Measurements from ENCODE around the gene RRM2.

The RRM2 gene

DNA sequence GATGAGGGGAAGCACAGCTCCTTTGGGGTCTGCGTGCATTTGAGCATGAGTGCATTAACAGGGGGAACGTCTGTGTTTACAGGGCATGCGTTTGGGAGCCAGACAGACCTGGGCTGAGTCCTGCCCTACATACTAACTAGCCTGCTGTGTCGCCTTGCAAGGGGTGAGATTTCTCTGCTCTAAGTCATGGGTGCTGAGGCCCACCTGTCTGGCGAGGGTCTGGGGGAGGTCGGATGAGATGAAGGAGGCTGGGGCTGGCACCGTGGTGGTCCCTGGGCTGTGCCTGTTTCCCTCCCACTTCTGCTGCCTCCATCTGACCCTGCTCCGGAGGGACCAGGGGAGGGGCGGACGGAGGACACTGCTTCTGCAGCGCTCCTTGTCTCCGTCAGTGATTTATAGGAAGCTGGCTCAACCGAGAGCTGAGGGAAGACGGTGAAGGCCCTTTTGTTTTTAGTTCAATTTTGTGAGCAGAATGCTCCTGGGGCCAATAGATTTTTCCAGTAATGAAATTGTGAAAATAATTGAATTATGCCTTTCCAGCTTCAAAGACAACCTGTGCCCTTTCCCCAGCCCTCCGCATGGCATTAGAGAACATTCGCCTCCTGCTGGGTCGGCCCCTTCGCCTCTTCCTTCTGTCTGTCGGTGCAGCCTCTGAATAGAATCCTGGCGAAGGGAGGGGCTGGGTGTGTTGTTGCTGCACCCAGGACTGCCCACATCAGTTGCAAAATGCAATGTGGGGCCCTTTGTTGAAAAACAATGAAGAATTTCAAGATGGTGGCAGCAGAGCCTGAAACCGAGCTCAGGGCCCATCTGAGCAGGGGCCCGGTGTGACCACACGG is 49.7 kb downstream of the RRM2 start:
- no peak for DNase-seq (ENCODE audit: low spot score)

DNA sequence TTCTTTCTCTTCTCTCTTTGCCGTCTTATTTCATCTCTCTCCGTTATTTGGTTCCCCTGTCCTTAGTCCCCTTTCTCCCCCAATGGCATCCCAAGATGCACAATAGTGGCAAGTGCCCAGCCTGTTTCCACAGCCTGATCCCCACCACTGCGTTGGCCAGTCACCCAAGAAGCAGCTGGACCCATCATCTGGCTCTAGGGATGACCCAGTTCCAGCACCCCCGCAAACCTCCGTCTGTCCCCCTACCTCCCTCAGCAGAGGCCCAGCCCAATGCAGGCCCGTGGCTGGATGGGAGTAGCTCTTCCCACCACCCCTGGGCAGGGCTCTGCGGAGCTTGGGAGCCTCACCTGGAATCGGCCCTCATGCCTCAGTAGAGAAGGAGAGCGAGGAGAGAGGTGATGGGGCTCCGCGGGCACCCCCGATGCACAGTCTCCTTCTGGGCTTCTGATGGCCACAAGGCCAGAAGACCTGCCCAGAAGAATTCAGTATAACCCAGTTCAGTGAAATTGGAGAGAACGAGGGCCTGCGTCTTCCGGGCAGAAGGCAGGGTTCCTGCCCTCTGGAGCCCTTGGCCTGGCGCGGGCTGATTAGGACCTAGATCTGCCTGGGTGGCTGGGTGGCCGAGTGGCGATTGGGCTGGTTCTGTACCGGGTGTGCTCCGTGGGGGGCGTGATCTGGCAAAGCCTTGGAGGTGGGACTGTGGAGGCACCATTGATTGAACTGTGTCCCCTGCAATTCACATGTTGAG is 50.9 kb downstream of the RRM2 start:
- no peak for DNase-seq (ENCODE audit: low spot score)

DNA sequence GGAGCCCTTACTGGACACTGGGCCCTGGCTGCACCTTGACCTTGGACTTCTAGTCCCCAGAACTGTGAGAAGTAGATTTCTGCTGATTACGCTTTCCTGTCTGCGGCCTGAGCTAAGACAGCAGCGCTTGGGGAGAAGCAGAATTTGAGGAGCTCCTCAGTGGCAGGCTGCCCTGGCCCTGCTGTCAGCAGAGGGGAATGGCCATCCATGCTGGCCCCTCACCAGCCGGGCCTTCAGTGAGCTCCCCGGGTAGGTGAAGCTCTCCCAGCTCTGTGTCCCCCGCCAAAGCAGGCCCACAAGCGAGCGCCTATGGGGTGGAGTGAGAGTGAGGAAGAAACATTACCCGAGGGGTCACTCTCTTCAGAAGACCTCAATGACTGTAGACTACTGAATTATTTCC is 51.6 kb downstream of the RRM2 start:
- no peak for DNase-seq (ENCODE audit: low spot score)

DNA sequence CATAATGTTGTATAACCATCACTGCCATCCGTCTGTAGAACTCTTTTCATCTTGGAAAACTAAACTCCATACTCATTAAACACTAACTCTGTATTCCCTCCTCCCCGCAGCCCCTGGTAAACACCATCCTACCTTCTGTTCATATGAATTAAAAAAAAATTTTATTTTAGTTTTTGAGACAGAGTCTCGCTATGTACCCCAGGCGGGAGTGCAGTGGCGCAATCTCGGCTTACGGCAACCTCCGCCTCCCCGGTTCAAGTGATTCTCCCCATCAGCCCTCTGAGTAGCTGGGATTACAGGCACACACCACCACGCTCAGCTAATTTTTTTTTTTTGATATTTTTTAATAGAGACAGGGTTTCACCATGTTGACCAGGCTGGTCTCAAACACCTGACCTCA is 52.9 kb downstream of the RRM2 start:
- no peak for DNase-seq (ENCODE audit: low spot score)

DNA sequence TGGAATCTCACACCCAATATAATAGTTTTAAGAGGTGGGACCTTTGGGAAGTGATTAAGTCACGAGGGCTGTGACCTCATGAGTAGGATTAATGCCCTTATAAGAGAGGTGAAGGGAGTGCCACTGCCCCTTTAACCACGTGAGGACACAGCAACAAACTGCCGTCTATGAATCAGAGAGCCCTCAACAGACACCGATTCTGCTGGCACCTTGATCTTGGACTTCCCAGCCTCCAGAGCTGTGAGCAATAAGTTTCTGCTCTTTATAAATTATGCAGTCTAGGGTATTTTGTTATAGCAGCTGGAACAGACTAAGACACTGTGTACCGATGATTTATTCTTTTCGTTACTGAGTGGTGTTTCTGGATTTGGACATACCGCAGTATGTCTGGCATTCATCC is 56.2 kb downstream of the RRM2 start:
- DNase-seq (ENCODE audit: low spot score) = no peak

DNA sequence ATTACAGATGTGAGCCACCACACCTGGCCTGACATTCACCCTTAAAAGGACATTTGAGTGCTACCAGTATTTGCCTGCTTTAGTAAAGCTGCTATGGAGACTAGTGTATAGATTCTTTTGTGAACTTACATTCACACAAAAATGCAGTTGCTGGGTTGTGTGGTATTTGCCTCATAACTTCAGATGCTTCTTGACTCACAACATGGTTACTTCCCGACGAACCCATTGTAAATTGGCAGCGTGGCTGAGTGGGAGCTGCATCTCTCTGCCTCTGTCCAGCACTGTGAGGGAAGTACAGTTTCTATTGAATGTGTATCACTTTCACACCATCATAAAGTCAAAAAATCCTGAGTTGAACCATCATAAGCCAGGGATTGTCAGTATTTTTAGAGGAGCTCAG is 56.9 kb downstream of the RRM2 start:
- DNase-seq (ENCODE audit: low spot score) = no peak

DNA sequence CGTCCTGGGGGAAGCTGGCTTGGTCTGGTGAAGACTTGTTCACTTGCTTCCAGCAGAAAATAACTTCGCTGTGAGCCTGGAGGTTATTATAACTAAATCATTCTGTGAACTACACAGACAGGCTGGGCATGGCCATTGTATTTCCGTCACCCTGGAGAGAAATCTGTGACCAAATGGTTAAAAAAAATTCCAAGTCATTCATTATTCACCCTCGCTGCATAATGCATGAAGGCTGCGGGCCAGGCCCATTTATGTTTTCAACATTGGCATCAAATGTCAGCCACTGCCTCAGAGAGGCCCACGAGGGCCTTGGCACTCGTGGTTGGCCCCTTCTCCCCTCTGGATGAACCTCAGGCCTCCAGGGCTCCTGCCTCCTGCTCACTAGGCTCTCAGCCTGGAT is 57.7 kb downstream of the RRM2 start:
- no peak for DNase-seq (ENCODE audit: low spot score)

Measured in CD4-positive, alpha-beta T cell treated with Interleukin-15 for 4 hours (primary cell).